Measurements from ENCODE around the gene KMT2B.
A peak's percentile ranks its signal among the peaks of the same experiment; 100 is the strongest.

KMT2B gene, protein sequence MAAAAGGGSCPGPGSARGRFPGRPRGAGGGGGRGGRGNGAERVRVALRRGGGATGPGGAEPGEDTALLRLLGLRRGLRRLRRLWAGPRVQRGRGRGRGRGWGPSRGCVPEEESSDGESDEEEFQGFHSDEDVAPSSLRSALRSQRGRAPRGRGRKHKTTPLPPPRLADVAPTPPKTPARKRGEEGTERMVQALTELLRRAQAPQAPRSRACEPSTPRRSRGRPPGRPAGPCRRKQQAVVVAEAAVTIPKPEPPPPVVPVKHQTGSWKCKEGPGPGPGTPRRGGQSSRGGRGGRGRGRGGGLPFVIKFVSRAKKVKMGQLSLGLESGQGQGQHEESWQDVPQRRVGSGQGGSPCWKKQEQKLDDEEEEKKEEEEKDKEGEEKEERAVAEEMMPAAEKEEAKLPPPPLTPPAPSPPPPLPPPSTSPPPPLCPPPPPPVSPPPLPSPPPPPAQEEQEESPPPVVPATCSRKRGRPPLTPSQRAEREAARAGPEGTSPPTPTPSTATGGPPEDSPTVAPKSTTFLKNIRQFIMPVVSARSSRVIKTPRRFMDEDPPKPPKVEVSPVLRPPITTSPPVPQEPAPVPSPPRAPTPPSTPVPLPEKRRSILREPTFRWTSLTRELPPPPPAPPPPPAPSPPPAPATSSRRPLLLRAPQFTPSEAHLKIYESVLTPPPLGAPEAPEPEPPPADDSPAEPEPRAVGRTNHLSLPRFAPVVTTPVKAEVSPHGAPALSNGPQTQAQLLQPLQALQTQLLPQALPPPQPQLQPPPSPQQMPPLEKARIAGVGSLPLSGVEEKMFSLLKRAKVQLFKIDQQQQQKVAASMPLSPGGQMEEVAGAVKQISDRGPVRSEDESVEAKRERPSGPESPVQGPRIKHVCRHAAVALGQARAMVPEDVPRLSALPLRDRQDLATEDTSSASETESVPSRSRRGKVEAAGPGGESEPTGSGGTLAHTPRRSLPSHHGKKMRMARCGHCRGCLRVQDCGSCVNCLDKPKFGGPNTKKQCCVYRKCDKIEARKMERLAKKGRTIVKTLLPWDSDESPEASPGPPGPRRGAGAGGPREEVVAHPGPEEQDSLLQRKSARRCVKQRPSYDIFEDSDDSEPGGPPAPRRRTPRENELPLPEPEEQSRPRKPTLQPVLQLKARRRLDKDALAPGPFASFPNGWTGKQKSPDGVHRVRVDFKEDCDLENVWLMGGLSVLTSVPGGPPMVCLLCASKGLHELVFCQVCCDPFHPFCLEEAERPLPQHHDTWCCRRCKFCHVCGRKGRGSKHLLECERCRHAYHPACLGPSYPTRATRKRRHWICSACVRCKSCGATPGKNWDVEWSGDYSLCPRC (N-terminal part only)

DNA sequence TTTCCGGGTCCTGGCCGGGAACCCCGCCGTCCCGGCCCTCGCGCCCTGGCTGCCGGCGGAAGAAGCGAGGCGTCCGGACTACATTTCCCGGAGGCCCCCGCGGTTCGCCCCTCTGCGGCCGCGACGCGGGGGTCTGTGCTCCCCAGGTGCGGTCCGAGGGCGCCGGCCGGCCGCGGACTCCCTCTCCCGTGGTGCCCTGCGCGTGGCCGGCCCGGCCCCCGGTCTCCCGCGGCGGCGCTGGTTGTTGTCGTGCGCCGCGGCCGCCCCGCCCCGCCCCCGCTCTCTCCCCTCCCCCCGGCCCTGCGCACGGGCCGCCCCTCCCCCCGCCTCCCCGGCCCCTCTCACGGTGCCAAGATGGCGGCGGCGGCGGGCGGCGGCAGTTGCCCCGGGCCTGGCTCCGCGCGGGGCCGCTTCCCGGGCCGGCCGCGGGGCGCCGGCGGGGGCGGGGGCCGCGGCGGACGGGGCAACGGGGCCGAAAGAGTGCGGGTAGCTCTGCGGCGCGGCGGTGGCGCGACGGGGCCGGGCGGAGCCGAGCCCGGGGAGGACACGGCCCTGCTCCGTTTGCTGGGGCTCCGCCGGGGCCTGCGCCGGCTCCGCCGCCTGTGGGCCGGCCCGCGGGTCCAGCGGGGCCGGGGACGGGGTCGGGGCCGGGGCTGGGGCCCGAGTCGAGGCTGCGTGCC, at the start of gene KMT2B:
TSS of gene KMT2B (plus strand) at position 339 of the 680 bp plus-strand sequence. CDS start at position 355, 16 bp downstream.
- TF ChIP-seq, protein P1, sequence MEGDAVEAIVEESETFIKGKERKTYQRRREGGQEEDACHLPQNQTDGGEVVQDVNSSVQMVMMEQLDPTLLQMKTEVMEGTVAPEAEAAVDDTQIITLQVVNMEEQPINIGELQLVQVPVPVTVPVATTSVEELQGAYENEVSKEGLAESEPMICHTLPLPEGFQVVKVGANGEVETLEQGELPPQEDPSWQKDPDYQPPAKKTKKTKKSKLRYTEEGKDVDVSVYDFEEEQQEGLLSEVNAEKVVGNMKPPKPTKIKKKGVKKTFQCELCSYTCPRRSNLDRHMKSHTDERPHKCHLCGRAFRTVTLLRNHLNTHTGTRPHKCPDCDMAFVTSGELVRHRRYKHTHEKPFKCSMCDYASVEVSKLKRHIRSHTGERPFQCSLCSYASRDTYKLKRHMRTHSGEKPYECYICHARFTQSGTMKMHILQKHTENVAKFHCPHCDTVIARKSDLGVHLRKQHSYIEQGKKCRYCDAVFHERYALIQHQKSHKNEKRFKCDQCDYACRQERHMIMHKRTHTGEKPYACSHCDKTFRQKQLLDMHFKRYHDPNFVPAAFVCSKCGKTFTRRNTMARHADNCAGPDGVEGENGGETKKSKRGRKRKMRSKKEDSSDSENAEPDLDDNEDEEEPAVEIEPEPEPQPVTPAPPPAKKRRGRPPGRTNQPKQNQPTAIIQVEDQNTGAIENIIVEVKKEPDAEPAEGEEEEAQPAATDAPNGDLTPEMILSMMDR (IDR thresholded peaks at IDR 0.05; ENCODE audit: low read depth, low read length, missing control alignments): no peak
- in situ Hi-C loops (cut with HindIII; ENCODE audit: low sequenced_read_pairs): no loop called here

DNA sequence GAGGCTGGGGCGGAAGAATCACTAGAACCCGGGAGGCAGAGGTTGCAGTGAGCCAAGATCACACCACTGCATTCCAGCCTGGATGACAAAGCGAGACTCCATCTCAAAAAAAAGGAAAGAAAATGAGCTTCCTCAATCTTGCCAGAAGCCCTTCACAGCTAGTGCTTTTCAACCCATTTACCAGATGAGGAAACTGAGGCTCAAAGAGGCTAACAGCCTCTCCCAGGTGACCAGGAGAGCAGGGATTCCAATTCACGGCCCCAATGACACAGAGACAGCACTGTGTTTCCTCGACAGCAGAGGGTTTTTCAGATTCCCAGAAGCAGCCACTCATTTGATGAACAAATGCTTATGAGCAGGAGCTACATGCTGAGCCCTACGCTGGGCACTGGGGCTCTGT, 48.2 kb upstream of the KMT2B start:
- no peak for DNase-seq (ENCODE audit: low read depth)
- in situ Hi-C loops (cut with HindIII; ENCODE audit: low sequenced_read_pairs): no loop called here
- H3K4me3 ChIP-seq (ENCODE audit: low read depth, low read length): no peak overlapping the region
- TF ChIP-seq, protein P1 (IDR thresholded peaks at IDR 0.05; ENCODE audit: low read depth, low read length, missing control alignments): no peak

More for the DNA sequence above, at the start of gene KMT2B:
- peak; percentile 91 for DNase-seq (ENCODE audit: low read depth)
- H3K4me3 ChIP-seq (ENCODE audit: low read depth, low read length): peak within 1 kb of the TSS; percentile 82

DNA sequence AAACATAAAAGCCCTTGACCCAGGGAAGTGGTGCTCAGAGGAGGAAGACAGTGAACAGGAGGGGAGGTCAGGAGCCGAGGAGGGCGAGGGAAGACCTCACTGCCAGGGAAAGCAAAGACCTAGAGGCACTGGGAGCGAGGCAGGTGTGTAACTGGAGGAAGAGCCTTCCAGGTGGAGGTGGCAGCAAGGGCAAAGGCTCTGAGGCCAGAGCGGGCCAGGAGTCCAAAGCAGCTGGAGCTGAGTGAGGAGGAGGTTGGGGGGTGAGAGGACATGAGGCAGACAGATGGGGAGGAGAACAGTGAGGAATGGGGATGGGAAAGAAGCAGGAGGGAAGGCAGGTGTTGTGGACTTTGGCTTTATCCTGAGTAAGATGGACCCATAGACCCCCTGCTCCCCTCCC, 47.8 kb upstream of the KMT2B start:
- in situ Hi-C loops (cut with HindIII; ENCODE audit: low sequenced_read_pairs): no loop called here
- TF ChIP-seq, protein P1 (IDR thresholded peaks at IDR 0.05; ENCODE audit: low read depth, low read length, missing control alignments): no peak
- DNase-seq (ENCODE audit: low read depth): no peak
- no peak overlapping the region for H3K4me3 ChIP-seq (ENCODE audit: low read depth, low read length)

- H3K4me3 ChIP-seq (ENCODE audit: low read depth, low read length): no peak overlapping the region
- in situ Hi-C loops (cut with HindIII; ENCODE audit: low sequenced_read_pairs): no loop called here
- TF ChIP-seq, protein P1 (IDR thresholded peaks at IDR 0.05; ENCODE audit: low read depth, low read length, missing control alignments): no peak
- DNase-seq (ENCODE audit: low read depth): no peak
These were observed 47.1 kb upstream of the KMT2B start for GRCh38 chr19:35670686-35671085.

DNA sequence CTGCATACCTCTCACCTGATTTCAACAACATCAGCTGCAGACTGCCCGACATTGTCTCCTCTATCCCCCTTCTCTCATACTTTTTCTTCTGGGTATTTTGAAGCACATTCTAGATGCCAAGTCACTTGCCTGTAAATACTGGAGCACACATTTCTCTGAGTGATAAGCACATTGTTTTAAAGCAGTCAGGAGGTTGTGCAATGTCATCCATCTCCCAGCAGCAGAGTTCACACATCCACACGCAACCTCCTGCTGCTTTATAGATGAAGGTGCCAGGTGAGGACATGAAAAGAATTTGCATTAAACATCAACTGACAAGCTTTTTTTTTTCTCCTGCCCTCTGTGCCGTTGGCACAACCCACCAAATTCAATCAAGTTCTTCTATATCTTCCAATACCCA, 46.0 kb upstream of the KMT2B start:
- no peak for DNase-seq (ENCODE audit: low read depth)
- TF ChIP-seq, protein P1 (IDR thresholded peaks at IDR 0.05; ENCODE audit: low read depth, low read length, missing control alignments): no peak
- in situ Hi-C loops (cut with HindIII; ENCODE audit: low sequenced_read_pairs): no loop called here
- H3K4me3 ChIP-seq (ENCODE audit: low read depth, low read length): no peak overlapping the region
